Lower leg skin (tissue), 4 donors: ENCODE measurements around the gene ABCC8. TPM values are rescaled to one million over a fixed set of nuclear protein-coding genes. Genes with fewer than 3 reads are reported as not detected.

Source experiments
- DNase-seq, 2 donors: peaks; one replicate each; pipeline ENCODE4 v3.0.0-alpha.2; 2019; ENCODE audit warnings: low spot score in 2 of 2
- H3K4me3 ChIP-seq: fragments of 200-600 bp; sonication (generic); 2 replicates; pipeline ENCODE4 v1.5.1; 2017; ENCODE audit warnings: mild to moderate bottlenecking, low read depth; ENCODE audit not compliant: poor library complexity, severe bottlenecking
- POLR2A ChIP-seq, 2 donors: fragments of 450-650 bp; IDR thresholded peaks; one replicate each; pipeline ENCODE4 v1.6.1; 2016 to 2017; ENCODE audit warnings: antibody characterized with exemption in 2 of 2, mild to moderate bottlenecking in 1 of 2, moderate library complexity in 1 of 2
- WGBS, 2 donors: methylation state at CpG; one replicate each; pipeline ENCODE4 v1.1.5; 2018; 5-methylcytosine and 5-hydroxymethylcytosine counted together
- intact Hi-C: fragments of 100-400 bp; cut with DNase I; formaldehyde crosslinking; loops from one replicate; pipeline ENCODE4 v1.15.0; 2023; ENCODE audit warnings: low total_unique reads
- total RNA-seq, 4 donors: library from RNA; depleted of rRNA; stranded (reverse); fragments of >200 nt; gene quantifications; one replicate each; pipeline ENCODE4 v1.1.0, GENCODE V29; 2016
- TF ChIP-seq, protein P1 (sequence below), 3 donors: fragments of 450-650 bp; IDR thresholded peaks; one replicate each; pipeline ENCODE4 v1.5.1; 2016; ENCODE audit warnings: antibody characterized with exemption in 3 of 3, mild to moderate bottlenecking in 3 of 3, moderate library complexity in 2 of 3

Gene ABCC8
- total RNA-seq, 4 donors from 2014 or later: 0.11 to 0.34 (median 0.26) TPM; not detected in 1

DNA sequence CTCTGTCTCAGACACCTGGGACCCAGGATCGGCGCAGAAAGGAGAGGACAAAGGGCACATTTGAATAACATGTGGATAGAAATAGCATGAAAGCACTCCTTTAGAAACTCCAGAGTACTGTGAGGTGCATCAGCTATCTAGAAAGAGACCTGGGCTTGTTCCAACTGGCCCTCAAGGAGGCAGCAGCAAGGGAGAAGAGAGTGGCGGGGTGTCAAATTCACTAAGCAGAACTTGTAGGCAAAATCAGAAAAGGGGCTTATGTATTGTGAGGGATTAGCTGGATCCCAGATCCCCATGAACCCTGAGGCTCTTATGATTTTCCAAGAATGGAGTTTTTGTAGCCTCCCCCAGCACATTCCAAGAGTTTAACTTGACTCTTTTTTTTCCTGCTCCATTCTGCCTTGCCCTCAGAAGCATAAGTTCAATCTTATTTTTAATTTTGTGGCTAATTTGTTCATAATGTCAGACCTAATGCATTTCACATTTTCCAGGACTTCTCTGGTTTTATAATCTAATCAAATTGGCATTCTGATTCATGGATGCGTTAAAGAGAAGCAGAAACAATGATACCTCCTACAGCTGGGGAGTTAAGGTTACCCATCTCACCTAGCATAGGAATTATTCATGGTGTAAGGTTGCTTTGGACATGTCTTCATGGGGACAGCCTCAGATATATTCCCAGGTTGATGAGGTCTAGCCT is 34.0 kb upstream of the ABCC8 start:
- no peak for DNase-seq
- H3K4me3 ChIP-seq: no peak overlapping the region
- intact Hi-C loops: no loop called here
- WGBS, 2 donors: 52 to 73% methylated on average over 4 of the region's 4 CpGs
- TF ChIP-seq, protein P1, sequence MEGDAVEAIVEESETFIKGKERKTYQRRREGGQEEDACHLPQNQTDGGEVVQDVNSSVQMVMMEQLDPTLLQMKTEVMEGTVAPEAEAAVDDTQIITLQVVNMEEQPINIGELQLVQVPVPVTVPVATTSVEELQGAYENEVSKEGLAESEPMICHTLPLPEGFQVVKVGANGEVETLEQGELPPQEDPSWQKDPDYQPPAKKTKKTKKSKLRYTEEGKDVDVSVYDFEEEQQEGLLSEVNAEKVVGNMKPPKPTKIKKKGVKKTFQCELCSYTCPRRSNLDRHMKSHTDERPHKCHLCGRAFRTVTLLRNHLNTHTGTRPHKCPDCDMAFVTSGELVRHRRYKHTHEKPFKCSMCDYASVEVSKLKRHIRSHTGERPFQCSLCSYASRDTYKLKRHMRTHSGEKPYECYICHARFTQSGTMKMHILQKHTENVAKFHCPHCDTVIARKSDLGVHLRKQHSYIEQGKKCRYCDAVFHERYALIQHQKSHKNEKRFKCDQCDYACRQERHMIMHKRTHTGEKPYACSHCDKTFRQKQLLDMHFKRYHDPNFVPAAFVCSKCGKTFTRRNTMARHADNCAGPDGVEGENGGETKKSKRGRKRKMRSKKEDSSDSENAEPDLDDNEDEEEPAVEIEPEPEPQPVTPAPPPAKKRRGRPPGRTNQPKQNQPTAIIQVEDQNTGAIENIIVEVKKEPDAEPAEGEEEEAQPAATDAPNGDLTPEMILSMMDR (IDR thresholded peaks at IDR 0.05): no peak
- no peak for TF ChIP-seq POLR2A (IDR thresholded peaks at IDR 0.05)

DNA sequence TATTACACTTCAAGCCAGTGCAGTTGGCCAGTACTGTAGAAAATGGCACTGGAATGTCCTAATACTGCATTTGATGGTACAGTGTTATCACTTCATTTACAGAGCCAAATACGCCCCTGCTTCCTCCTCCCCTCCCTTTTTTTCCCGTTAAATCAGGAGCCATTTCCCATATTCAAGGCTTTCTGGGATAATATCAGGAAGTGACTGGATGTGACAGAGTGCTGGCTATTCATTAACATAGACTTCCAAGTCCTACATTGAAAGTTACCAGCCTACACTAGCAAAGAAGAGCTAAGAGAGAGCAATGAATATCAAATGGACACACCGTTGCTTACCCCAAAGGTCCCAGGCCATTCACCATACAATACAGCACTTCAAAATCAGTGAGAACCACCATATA is 32.1 kb upstream of the ABCC8 start:
- intact Hi-C loops: loop anchor here (5.0 kb wide), 1 partner anchor 276 kb away; no protein-coding TSS in a partner anchor
- 39 to 58% methylated on average over 3 of the region's 3 CpGs for WGBS, 2 donors

DNA sequence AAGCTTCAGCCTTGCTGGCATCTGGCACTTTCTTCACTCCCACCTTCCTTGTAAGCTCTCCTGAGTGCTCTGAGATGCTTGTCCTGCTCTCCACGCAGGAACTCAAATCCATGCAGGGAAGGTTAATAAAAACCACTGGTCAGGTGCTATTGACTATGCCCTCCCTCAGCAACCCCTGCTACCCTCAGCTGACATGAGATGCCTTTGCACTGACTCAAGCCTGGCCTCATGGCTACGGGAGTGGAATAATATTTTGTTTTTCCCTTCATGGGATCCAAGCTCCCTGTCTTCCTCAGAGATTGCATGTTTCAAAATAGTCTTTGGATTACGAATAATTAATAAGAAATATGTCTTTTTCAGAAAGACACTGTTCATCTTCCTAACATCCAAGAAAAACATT is 31.7 kb upstream of the ABCC8 start:
- no peak for DNase-seq
- H3K4me3 ChIP-seq: no peak overlapping the region
- no peak for TF ChIP-seq POLR2A (IDR thresholded peaks at IDR 0.05)
- TF ChIP-seq, protein P1 (IDR thresholded peaks at IDR 0.05): no peak
- intact Hi-C loops: loop anchor here (5.0 kb wide), 1 partner anchor 276 kb away; no protein-coding TSS in a partner anchor
- 26 to 51% methylated on average over 3 of the region's 3 CpGs for WGBS, 2 donors

More for the DNA sequence above, 32.1 kb upstream of the ABCC8 start:
- TF ChIP-seq, protein P1 (IDR thresholded peaks at IDR 0.05): no peak
- TF ChIP-seq POLR2A (IDR thresholded peaks at IDR 0.05): no peak
- DNase-seq: no peak
- H3K4me3 ChIP-seq: no peak overlapping the region

DNA sequence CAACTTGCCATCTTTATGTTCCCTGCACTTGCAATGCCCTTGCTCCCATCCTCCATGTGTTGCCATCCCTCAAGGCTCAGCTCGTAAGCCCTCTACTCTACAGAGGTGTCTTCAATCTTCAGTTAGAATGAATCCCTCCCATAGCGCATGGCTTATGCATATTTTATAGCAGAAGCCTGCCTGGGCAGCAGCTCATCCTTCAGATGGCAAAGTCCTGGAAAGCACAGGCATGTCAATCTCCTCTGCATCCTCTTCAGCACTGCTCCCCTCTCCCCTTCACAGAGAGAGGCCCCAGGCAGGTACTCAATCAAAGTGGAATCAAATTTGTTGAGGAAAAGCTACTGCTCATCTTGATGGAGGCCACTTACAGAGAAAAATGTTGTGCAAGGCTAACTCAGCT is 31.1 kb upstream of the ABCC8 start:
- intact Hi-C loops: loop anchor here (5.0 kb wide), 1 partner anchor 275 kb away; no protein-coding TSS in a partner anchor
- TF ChIP-seq, protein P1 (IDR thresholded peaks at IDR 0.05): no peak
- TF ChIP-seq POLR2A (IDR thresholded peaks at IDR 0.05): no peak
- no peak for DNase-seq
- no peak overlapping the region for H3K4me3 ChIP-seq
- 75 to 78% methylated on average over 2 of the region's 2 CpGs for WGBS, 2 donors

DNA sequence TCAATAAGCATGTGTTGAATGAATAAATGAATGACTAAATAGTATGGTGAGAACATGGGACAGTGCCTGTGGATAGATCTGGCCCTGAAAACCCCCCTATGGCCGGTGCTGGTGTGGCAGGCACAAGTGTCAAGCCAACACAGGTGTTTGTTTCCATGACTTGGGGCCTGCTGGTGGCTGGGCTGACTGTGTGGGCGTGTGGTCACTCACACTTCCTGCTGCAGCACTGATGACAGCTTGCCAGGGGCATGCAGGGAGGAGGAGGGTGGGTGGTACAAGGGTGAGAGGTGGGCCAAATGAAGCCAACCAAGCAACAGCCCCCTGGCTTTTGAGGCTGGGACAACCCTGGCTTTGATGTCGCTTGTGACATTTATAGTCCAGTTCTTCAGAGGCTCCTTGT is 30.3 kb upstream of the ABCC8 start:
- intact Hi-C loops: loop anchor here (5.0 kb wide), 1 partner anchor 275 kb away; no protein-coding TSS in a partner anchor
- WGBS, 2 donors: 69 to 91% methylated on average over 3 of the region's 3 CpGs
- no peak for TF ChIP-seq POLR2A (IDR thresholded peaks at IDR 0.05)
- TF ChIP-seq, protein P1 (IDR thresholded peaks at IDR 0.05): no peak
- H3K4me3 ChIP-seq: no peak overlapping the region
- DNase-seq: no peak
